GM20431 (cell line): ENCODE results near the gene PXK.
"Not testable (repeated sequence)": the region's sequence is repeated elsewhere in the genome, so short reads cannot be mapped to it uniquely, and the experiment has no call there.

Experiments used
- in situ Hi-C: fragments of 300-500 bp; cut with MseI, MboI; formaldehyde crosslinking; loops from one replicate; pipeline ENCODE4 v1.15.0; 2020; ENCODE audit warnings: low sequenced_read_pairs; ENCODE audit not compliant: unreplicated experiment

Gene PXK

DNA sequence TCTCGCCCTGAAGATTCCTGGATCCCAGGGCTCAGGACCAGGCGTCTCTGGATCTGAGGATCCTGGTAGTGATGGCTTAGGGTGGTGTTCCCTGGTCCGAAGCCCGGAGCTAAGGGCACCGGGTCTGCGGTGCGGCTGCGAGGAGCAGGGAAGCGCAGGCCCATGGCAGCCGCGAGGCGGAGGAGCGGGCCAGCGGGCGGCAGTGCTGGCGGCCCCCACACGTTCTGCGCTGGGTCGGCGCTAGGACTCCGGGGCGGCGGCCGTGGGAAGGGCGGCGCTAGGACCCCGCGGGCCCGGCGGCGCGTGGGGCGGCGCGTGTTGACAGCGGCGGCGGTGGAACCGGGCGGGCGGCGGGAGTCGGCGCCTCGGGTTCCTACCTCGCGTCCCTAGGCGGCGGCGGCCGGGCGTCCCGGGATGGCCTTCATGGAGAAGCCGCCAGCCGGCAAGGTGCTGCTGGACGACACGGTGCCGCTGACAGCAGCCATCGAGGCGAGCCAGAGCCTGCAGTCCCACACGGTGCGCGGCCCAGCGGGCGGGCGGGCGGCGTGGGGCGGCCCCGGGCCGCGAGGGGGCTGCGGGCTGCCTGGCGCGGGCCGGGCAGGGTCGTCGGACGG lies at the start of gene PXK:
Gene PXK (plus strand): TSS at position 318 of the 614 bp plus-strand sequence. CDS start 97 bp downstream, at position 415.
- in situ Hi-C loops, result loop anchor here (10.0 kb wide), 1 partner anchor 82 kb away; no protein-coding TSS in a partner anchor

DNA sequence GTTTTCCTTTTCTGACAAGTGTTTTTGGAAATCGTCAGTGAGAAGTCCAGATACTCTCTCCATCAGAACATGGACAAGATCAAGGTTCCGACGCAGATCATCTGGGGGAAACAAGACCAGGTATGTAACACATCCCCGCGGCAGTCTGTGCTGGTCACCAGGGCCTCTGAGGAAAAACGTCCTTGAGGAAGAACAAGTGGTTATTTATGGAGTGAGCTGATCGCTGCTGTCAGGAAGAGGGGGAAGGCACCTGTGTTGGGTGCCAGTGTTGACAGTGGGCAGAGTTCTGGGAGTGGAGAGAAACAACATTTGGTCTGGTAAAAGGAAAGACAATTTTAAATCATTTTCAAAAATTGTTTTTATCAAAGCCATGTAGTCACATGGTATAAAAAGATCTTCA lies 47.4 kb upstream of the PXK start:
- in situ Hi-C loops, result no loop called here

DNA sequence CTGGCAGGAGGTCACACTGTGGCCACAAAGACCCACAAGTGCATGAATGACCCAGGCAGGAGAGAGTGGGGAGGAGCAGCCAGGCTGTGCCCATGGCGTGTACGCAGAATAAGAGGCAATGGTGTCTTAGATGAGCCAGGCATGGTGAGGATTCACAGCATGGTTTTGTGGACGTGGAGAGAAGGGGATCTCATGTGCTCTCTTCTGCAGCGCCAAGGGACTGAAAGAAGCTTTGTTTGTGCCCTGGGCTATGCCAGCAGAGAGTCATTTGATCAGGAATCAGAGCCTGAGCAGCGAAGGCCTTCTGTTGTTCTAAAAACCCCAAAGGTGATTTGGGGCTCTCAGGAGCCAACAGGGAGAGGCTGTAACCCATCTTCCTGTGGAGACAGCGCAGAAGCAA lies 45.3 kb upstream of the PXK start:
- in situ Hi-C loops, result no loop called here

DNA sequence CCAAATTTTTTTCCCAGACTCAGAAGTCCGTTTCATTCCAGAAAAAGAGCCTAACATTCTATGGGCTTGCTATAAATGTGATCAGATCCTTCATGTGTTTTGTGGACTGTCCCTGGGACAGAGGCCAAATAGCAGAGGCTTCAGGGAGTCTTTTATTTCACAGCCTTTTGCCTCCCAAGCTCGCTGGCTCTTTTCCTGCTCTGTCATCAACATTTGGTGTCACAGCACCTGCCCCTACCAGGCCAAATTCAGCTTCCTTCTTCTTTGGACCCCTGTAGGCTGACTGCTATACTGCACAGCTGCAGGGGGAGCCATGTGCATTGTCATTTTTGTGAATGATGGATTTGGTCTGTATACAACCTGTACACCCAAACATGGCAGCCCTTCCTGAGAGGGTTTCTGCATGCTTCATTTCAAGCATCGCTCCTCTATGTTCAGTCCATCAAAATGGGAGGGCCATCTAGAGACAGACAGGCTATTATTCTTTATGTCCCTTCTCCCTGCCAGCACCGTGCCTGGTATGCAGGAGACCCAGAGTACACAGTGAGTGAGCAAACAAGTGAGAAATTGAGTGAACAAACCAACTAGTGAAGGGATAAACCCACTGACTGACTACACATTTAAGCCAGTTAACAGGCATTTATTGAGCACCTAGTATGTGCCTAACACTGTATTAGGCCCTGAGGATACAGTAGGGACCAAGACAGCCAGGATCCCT lies 44.5 kb upstream of the PXK start:
- in situ Hi-C loops, result no loop called here

DNA sequence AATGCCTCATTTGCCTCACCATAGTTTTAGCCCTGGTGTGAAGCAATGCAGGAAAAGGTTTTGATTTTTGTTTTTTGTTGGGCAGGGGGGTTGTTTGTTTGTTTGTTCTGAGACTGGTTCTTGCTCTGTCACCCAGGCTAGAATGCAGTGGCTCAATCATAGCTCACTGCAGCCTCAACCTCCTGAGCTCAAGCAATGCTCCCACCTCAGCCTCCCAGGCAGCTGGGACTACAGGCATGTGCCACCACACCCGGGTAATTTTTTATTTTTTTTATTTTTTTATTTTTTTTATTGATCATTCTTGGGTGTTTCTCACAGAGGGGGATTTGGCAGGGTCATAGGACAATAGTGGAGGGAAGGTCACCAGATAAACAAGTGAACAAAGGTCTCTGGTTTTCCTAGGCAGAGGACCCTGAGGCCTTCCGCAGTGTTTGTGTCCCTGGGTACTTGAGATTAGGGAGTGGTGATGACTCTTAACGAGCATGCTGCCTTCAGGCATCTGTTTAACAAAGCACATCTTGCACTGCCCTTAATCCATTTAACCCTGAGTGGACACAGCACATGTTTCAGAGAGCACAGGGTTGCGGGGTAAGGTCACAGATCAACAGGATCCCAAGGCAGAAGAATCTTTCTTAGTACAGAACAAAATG lies 43.6 kb upstream of the PXK start:
- in situ Hi-C loops, result not testable (repeated sequence)

DNA sequence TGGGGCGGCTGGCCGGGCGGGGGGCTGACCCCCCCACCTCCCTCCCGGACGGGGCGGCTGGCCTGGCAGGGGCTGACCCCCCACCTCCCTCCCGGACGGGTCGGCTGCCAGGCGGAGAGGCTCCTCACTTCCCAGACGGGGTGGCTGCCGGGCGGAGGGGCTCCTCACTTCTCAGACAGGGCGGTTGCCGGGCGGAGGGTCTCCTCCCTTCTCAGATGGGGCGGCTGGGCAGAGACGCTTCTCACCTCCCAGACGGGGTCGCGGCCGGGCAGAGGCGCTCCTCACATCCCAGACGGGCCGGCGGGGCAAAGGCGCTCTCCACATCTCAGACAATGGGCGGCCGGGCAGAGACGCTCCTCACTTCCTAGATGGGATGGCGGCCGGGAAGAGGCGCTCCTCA lies 42.2 kb upstream of the PXK start:
- in situ Hi-C loops, result loop anchor here (10.0 kb wide), 1 partner anchor 46 kb away; no protein-coding TSS in a partner anchor

DNA sequence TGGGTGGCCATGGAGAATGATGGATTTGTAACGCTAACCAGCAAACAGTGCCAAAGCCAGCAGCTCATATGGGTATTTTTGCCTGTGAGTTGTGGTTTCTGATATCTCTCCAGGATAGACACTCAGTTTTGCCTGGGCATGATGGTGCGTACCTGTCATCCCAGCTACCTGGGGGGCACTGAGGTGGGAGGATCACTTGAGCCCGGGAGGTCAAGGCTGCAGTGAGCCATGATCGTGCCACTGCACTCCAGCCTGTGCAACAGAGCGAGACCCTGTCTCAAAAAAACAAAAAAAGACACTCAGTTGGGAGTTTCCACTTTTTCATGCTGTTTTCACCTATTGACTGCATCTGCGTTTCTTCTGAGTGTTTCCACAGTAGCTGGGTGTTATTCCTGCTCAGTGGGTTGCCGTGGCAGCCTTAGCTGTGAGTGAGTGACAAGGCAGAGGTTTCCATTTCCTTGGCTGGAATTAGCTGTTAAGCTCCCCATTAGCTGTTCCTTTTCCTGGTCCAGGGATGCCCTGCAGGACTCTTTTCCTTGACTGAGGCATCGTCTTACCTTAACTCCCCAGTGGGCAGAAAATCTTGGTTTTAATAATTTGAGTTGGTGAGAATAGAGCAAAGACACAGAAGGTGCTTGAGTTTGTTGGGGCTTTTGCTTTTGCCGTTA lies 40.9 kb upstream of the PXK start:
- in situ Hi-C loops, result loop anchor here (10.0 kb wide), 1 partner anchor 47 kb away; no protein-coding TSS in a partner anchor

DNA sequence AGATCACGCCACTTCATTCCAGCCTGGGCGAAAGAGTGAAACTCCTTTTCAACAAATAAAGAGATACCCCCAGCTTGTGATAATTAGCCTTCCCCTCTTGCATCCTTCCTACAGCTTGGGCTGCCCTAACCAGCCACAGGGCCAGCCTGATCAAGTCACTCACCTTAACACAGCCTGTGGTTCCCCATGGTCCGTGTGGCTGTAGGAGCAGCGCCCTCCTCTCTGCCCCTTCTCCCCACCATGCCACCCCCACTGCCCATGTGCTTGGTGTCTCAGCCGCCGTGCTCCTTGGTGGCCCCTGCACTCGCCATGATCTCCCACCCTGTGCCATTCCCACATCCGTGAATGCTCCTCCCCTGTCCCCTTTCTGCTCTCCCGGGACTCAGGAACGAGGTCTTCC lies 39.8 kb upstream of the PXK start:
- in situ Hi-C loops, result loop anchor here (10.0 kb wide), 1 partner anchor 48 kb away; no protein-coding TSS in a partner anchor

DNA sequence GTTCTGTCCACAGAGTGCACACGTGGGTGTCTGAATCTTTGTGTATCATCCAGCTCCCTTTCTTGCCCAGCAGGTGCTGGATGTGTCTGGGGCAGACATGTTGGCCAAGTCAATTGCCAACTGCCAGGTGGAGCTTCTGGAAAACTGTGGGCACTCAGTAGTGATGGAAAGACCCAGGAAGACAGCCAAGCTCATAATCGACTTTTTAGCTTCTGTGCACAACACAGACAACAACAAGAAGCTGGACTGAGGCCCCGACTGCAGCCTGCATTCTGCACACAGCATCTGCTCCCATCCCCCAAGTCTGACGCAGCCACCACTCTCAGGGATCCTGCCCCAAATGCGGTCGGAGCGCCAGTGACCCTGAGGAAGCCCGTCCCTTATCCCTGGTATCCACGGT lies 39.2 kb upstream of the PXK start:
- in situ Hi-C loops, result loop anchor here (10.0 kb wide), 1 partner anchor 49 kb away; no protein-coding TSS in a partner anchor

DNA sequence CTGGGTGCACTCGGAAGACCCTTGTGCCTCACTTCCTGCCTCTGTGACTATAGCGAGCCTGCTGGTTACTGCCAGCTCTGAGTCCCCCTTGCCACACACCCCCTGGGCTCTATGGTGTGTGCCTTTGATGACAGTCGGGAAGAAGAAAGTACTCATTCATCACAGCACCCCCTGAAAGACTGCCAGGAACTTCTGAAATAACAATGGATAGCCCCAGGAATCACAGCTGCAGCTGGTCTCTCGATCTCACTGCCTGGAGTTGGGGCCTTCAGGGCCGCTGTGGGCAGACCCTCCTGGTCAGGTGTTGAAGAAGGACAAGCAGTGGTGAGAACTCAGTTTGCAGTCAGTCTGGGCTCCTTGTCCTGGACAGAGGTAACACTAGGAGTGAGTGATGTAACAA lies 36.4 kb upstream of the PXK start:
- in situ Hi-C loops, result loop anchor here (10.0 kb wide), 1 partner anchor 51 kb away; no protein-coding TSS in a partner anchor

DNA sequence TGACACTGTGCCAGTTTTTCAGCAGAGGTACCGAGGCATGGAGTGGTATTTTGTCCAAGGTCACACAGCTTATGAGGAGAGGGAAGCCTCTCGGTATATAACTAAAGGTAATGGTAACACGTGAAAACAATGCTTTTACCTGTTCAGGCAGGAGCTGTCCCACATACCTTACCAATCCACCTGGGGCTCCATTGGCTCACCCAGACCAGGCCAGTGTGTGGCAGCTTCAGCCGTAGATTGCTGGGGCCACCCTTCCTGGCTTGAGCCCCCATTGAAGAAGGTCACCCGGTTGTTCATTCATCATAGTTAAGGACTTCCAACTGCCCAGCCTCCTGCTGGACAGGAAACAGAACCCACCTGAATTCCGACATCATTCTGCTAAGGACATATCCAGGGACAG lies 35.8 kb upstream of the PXK start:
- in situ Hi-C loops, result loop anchor here (10.0 kb wide), 1 partner anchor 52 kb away; no protein-coding TSS in a partner anchor

DNA sequence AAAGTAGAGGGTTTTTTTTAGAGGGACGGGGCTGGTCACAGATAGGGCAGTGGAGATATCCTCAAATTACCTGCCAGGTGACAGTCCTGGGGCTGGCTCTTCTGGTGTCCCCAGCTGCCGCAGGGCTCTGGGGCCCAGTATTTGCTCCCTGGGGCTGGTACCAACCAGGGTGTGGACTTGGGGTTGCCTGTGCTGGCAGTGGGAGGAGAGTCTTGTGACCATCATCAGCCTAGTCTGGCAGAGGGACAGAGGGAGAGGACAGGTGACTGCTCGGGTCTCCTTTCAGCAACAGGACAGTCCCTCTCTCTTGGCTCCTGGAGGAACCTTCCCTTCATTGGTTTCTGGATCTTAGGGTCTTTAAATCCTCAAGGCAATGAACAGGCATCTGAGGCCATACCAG lies 34.5 kb upstream of the PXK start:
- in situ Hi-C loops, result loop anchor here (10.0 kb wide), 1 partner anchor 53 kb away; no protein-coding TSS in a partner anchor

DNA sequence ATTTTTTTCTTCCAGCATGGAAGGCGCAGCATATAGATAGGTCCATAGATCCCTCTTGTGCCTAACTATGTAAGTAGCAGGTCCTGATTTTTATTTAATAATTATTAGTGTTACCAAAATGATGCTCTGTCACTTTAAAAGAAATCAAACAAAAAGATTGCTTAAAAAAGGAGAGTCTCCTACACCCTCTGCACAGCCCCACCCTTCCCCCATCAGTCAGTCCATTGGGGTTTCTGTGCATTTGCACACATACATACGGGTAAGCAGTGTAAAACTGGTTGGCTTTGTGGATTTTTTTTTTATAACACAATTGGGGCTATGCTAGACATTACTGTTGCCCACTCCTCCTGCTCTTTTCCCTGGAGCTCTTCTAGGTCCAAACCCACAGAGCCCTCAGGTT lies 33.6 kb upstream of the PXK start:
- in situ Hi-C loops, result loop anchor here (10.0 kb wide), 1 partner anchor 54 kb away; no protein-coding TSS in a partner anchor

DNA sequence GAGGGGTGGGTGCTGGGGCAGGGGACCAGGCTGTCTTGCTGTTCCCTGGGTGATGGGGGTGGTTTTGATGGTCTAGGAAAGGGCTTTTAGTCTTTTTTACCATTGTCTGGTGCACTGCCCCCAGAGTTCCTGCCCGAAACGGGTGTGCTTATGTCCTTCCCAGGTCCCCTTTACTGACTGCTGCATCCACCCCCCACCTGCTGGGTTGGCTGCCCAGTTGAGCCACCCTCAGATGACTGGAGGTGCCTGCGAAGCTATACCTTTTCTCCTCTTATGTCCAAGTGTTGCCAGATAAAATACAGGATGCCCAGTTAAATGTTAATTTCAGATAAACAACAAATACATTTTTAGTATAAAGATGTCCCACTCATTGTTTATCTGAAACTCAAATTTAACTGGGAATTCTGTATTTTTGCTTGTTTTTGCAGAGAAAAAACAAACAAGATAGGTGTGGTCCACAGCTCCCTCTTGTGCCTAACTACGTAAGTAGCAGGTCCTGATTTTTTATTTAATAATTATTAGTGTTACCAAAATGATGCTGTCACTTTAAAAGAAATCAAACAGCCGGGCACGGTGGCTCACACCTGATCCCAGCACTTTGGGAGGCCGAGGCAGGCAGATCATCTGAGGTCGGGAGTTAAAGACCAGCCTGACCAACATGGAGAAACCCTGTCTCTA lies 32.7 kb upstream of the PXK start:
- in situ Hi-C loops, result loop anchor here (5.0 to 10.0 kb wide), 2 partner anchors 55 to 118 kb away; no protein-coding TSS in a partner anchor

DNA sequence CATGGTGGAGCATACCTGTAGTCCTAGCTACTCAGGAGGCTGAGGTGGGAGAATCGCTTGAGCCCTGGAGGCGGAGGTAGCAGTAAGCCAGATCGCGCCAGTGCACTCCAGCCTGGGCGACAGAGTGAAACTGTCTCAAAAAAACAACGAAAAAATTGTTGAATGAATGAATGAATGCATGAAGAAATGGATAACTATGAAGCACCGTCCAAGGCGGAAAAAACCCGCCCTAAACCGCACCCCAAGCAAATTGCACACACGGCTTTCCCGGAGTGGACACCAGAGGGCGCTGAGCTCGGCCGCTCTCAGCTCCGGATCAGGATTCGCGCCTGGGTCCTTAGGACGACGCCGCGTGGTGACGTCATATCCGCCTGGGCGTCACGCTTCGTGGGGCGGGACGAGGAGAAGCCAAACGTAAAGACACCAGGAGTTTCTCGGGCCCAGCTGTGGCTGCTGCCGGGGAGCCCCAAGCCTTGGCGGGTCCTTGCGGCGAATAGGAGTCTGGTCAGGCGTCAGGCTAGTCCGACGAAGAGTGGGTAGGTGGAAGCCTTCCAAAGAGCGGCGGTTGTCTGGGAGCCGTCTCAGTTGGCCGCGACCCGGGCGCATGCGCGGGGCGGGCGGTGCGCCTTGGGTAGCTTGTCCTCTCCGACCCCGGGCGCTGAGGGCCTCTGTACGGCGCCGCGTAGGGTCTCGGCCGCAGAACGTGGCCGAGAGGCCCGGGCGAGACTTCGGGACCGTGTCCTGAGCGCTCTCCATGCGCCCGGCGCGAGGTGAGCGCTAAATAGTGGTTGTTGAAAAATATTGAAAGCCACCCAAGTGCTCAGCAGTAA lies 26.6 kb upstream of the PXK start, which contains the start of the genes HTD2 and RPP14:
Gene HTD2 (plus strand): TSS at position 639 of the 830 bp plus-strand sequence. CDS start 11,094 bp downstream, outside the sequence.
Gene RPP14 (plus strand): TSS at position 364 of the 830 bp plus-strand sequence. CDS start 4,085 bp downstream, outside the sequence.
- in situ Hi-C loops, result no loop called here

DNA sequence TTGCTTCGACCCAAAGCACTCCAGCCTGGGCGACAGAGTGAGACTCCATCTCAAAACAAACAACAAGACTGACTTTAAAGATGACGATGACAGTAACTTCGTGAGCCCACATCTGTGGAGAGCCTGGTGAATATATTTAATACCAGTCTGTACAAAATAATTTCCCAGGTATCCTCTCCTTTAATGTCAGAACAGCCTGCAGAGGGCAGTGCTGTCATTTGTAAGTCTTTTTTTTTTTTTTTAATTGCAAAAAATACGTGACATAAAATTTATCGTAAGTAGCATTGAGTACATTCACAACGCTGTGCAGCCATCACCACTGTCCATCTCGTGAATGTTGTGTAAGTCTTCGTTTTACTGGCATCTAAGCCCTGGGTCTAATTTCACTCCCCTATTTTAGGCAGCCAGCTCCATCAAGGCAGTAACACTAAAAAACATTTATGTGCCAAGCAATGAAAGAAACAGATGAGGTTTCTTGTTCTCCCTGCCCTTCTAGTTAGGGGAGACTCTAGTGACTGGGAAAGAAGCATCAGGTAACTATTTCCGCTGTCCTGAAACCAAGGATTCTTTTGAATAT lies 25.0 kb upstream of the PXK start:
- in situ Hi-C loops, result no loop called here

DNA sequence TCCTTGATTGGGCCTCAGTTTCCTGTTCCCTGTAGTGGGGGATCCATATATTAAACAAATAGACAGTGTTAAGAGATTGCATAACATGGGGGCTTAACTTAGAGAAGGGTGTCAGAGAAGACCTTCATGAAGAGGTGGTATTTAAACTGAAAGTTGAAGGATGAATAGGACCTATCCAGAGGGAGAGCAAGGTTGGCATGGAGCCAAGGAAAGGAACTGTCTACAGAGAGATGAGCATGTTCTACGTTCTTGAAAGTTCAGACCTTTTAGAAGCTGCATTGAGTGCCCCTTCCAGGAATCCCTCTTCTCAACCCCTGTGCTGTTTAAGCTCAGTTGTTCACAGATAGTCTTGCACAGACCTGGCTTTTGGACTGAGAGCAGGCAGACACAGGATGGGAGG lies 24.0 kb upstream of the PXK start:
- in situ Hi-C loops, result no loop called here

DNA sequence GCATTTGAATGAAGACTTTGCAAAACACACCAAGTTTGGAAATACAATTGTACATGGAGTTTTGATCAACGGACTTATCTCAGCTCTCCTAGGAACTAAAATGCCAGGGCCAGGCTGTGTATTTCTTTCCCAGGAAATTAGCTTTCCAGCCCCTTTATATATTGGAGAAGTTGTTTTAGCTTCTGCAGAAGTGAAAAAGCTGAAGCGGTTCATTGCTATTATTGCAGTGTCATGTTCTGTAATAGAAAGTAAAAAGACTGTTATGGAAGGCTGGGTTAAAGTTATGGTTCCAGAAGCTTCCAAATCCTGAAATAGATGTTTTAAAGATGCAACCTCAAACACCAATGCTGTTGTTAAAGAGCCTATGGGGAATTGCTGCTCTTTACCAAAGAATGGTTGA lies 14.9 kb upstream of the PXK start:
- in situ Hi-C loops, result loop anchor here (10.0 kb wide), 1 partner anchor 217 kb away; the partner anchor contains the start of gene ACOX2
